Nephron progenitor cell (in vitro differentiated cells): ENCODE measurements around the gene RCOR1.

Experiments
- DNase-seq: peaks from one replicate; pipeline ENCODE4 v3.0.0; 2021
- H3K27ac Mint-ChIP-seq: 2 replicates; pipeline ENCODE4 v1.8.0; 2021; ENCODE audit warnings: mild to moderate bottlenecking, moderate library complexity, mixed read lengths
- H3K27me3 Mint-ChIP-seq: 2 replicates; pipeline ENCODE4 v1.8.0; 2021; ENCODE audit warnings: mild to moderate bottlenecking, low read depth, mixed read lengths; ENCODE audit not compliant: poor library complexity
- H3K36me3 Mint-ChIP-seq: 2 replicates; pipeline ENCODE4 v1.8.0; 2021; ENCODE audit warnings: low read depth, mixed read lengths
- H3K4me1 Mint-ChIP-seq: 2 replicates; pipeline ENCODE4 v1.8.0; 2021; ENCODE audit warnings: mixed read lengths
- H3K4me3 Mint-ChIP-seq: 2 replicates; pipeline ENCODE4 v1.8.0; 2021; ENCODE audit warnings: mild to moderate bottlenecking, moderate library complexity, mixed read lengths
- H3K9me3 Mint-ChIP-seq: 2 replicates; pipeline ENCODE4 v1.8.0; 2021; ENCODE audit warnings: mild to moderate bottlenecking, moderate library complexity, mixed read lengths
- TF ChIP-seq, protein P1 (sequence below): fragments of 200-600 bp; sonication (generic); IDR thresholded peaks from 2 replicates; pipeline ENCODE4 v1.5.0; 2021; ENCODE audit warnings: antibody characterized with exemption

RCOR1 gene

DNA sequence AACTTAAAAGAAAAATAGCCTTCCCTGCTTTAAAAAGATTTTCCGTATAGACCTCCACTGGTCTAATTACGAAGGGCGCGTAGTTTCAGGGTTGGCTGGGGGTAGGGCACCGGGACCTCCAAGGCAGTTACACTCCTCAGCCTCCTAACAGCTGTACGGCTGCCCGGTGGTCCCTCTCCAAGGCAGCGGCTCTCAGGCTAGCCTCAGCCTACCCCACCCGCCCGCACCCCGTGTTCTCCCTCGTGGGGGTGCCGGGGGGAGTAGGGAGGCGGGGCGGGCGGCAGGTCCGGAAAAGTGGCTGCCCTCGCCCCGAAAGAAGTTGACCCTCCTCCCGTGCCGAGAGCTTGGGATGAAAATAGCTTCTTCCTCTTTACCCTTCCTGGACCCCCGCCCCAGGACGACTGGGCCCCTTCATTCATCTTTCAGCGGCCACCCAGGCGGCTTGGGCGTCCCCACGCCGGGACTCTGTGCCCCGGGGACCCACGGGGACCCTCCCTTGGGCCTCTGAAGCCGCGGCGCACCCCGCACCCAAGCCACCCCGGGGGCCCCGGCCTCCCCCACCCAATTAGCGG lies 991 bp upstream of the RCOR1 start:
- Mint-ChIP-seq H3K4me3 (peak overlapping the region; percentile 92), H3K27me3 (no peaks in the 10 kb centered on the region), H3K36me3 (peaks cover 5% of the 10 kb centered on the region), H3K27ac (peak overlapping the region; percentile 39), H3K9me3 (no peaks in the 10 kb centered on the region), H3K4me1 (peaks cover 51% of the 10 kb centered on the region)
- TF ChIP-seq, protein P1, sequence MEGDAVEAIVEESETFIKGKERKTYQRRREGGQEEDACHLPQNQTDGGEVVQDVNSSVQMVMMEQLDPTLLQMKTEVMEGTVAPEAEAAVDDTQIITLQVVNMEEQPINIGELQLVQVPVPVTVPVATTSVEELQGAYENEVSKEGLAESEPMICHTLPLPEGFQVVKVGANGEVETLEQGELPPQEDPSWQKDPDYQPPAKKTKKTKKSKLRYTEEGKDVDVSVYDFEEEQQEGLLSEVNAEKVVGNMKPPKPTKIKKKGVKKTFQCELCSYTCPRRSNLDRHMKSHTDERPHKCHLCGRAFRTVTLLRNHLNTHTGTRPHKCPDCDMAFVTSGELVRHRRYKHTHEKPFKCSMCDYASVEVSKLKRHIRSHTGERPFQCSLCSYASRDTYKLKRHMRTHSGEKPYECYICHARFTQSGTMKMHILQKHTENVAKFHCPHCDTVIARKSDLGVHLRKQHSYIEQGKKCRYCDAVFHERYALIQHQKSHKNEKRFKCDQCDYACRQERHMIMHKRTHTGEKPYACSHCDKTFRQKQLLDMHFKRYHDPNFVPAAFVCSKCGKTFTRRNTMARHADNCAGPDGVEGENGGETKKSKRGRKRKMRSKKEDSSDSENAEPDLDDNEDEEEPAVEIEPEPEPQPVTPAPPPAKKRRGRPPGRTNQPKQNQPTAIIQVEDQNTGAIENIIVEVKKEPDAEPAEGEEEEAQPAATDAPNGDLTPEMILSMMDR = no peak
- peak; percentile 43 for DNase-seq

DNA sequence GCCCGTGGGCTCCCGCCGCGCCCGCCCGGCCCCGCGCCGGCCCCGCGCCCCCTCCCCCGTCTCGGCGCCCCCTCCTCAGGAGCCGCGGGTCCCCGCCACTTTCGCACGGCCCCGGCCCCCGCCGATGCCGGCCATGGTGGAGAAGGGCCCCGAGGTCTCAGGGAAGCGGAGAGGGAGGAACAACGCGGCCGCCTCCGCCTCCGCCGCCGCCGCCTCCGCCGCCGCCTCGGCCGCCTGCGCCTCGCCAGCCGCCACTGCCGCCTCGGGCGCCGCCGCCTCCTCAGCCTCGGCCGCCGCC lies 263 bp downstream of the RCOR1 start:
- peaks cover 5% of the 10 kb centered on the region for H3K36me3 Mint-ChIP-seq
- H3K27ac Mint-ChIP-seq = no peak overlapping the region
- H3K4me3 Mint-ChIP-seq = peak overlapping the region; percentile 92
- H3K27me3 Mint-ChIP-seq = no peaks in the 10 kb centered on the region
- peaks cover 49% of the 10 kb centered on the region for H3K4me1 Mint-ChIP-seq
- no peaks in the 10 kb centered on the region for H3K9me3 Mint-ChIP-seq
- DNase-seq = no peak
- TF ChIP-seq, protein P1 = no peak

DNA sequence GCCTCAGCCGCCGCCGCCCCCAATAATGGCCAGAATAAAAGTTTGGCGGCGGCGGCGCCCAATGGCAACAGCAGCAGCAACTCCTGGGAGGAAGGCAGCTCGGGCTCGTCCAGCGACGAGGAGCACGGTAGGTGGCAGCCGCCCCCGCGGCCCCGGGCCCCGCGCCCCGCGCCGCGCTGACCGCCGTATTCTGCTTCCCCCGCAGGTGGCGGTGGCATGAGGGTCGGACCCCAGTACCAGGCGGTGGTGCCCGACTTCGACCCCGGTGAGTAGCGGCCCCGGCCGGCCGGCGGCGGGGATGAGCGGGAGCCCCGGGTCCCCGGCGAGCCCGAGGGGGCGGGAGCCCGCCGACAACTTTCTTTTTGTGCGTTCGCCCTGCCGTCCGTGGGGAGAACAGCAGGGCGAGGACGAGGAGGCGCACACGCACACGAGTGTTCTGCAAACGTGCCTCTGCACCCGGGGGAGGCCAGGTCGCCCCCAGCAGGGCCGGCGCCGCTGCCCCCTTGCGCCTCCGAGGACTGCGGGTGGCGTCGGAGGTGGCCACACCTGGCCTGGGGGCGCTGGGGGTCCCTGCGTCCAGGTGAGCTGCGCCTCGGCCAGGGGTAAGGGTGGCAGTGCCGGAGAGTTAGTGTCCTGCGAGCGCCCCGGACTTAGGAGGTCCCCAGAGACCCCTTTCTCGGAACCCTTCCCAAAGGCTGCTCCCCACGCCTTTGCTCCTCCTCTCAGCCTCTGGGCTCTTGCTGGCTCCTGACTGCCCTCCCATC lies 794 bp downstream of the RCOR1 start:
- peak; percentile 67 for DNase-seq
- Mint-ChIP-seq H3K4me1 (peaks cover 49% of the 10 kb centered on the region), H3K9me3 (no peaks in the 10 kb centered on the region), H3K27ac (peak overlapping the region; percentile 44), H3K4me3 (peak overlapping the region; percentile 94), H3K36me3 (peaks cover 11% of the 10 kb centered on the region), H3K27me3 (no peaks in the 10 kb centered on the region)
- TF ChIP-seq, protein P1 = peak; percentile 30

DNA sequence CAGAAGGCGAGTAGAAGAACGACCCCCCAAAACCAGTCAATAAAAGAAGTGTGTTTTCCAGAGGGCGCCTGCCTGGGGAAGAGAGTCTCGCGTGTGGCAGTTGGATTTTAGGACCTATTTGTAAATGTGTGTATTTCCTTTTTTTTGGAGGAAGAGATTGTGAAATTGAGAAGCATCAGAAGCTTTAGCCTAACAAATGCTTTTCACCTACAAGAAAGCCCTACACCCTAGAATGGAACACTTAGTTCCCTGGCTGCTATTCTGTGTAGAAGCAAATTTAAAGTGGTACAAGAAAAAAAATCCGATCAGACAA lies 1.3 kb downstream of the RCOR1 start:
- no peak for DNase-seq
- peaks cover 49% of the 10 kb centered on the region for H3K4me1 Mint-ChIP-seq
- no peaks in the 10 kb centered on the region for H3K27me3 Mint-ChIP-seq
- H3K9me3 Mint-ChIP-seq = no peaks in the 10 kb centered on the region
- H3K4me3 Mint-ChIP-seq = peak overlapping the region; percentile 94
- TF ChIP-seq, protein P1 = no peak
- H3K27ac Mint-ChIP-seq = peak overlapping the region; percentile 44
- H3K36me3 Mint-ChIP-seq = peaks cover 16% of the 10 kb centered on the region

DNA sequence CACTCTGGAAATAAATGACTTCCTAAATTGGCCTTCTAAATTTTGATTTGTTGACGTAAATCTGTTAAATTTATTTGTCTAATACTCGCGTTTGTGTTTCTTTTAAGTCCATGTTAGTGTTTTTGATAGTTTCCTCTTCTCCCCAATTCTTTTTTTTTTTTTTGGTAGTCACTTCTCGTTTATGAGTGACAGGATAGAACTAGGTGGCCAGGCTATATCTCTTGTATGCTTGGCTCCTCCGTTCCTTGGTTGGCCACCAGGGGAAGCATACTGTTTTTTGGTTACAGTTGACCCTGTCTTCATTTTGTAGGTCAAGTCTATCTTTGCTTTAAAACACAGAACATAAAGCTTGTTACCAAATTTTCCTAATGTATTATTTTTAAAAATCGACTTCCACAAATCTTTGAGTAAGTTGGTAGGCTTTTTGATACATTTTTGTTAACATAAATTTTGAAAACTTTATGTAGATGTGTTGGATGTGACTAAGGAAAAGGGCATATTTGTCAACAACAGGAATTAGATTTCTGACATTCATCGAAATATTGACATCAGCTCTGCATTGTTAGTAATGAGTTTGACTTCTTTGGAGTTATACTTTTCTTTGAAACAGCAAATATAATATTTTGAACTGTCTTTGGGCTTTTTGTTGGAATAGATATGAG lies 2.2 kb downstream of the RCOR1 start:
- TF ChIP-seq, protein P1 = peak; percentile 88
- Mint-ChIP-seq H3K27ac (peak overlapping the region; percentile 12), H3K36me3 (peaks cover 25% of the 10 kb centered on the region), H3K9me3 (no peaks in the 10 kb centered on the region), H3K4me1 (peaks cover 41% of the 10 kb centered on the region), H3K4me3 (peak overlapping the region; percentile 94), H3K27me3 (no peaks in the 10 kb centered on the region)
- peak; percentile 68 for DNase-seq
